Measurements from ENCODE around the gene SOWAHA. TPM values are rescaled to one million over a fixed set of nuclear protein-coding genes. Genes with fewer than 3 reads are reported as not detected.

The SOWAHA gene
- total RNA-seq, 1 experiment from 2014 or later, result not detected

- H3F3A ChIP-seq (ENCODE audit: insufficient read depth, low read depth), result peaks cover 53% of the 10 kb centered on the region
- no peaks in the 10 kb centered on the region for H3K36me3 ChIP-seq (ENCODE audit: low read depth)
- no peaks in the 10 kb centered on the region for H3K79me2 ChIP-seq (ENCODE audit: low read depth)
- H3K4me2 ChIP-seq, result peak overlapping the region; percentile 54
- POLR2A ChIA-PET (ENCODE audit: unreplicated experiment), result interaction anchor here (0.5 to 0.8 kb wide), 3 partner anchors 25 to 44 kb away, joined by 3 to 4 read pairs (median 4); partner anchors contain the start of genes GDF9 and UQCRQ
- CTCF ChIA-PET, result no interaction called here
- peak; percentile 32 to 91 for DNase-seq
- no peaks in the 10 kb centered on the region for H3K9me3 ChIP-seq (ENCODE audit: insufficient read depth, low read depth)
- TF ChIP-seq EZH2 (IDR thresholded peaks at IDR 0.05; ENCODE audit: low read depth), result no peak
- TF ChIP-seq CTCF (conservative IDR thresholded peaks at IDR 0.05), result no peak
- H3K27ac ChIP-seq, result peak overlapping the region; percentile 90
- peak overlapping the region; percentile 36; the same call in 1 of the 2 replicates for H2AFZ ChIP-seq
- H3K27me3 ChIP-seq (ENCODE audit: insufficient read depth, low read depth), result no peaks in the 10 kb centered on the region
- no peak overlapping the region; the same call in 1 of the 2 replicates for H3K4me3 ChIP-seq
- peaks cover 59% of the 10 kb centered on the region for H3K4me1 ChIP-seq (replicated peaks; ENCODE audit: insufficient read depth)
- no TSS peak for BruUV-seq (replicated peaks)
- H3K9me2 ChIP-seq (ENCODE audit: insufficient read depth), result no peaks in the 10 kb centered on the region
- H4K20me1 ChIP-seq (ENCODE audit: insufficient read depth), result no peaks in the 10 kb centered on the region
- intact Hi-C loops (cut with micrococcal nuclease; ENCODE audit: unreplicated experiment), result no loop called here
These were observed 26.6 kb downstream of the SOWAHA start for GRCh38 chr5:132839426-132840301.

- Histone ChIP-seq H3K4me3 (no peak overlapping the region), H3K27me3 (ENCODE audit: insufficient read depth, low read depth) (no peaks in the 10 kb centered on the region), H3K9me3 (ENCODE audit: insufficient read depth, low read depth) (no peaks in the 10 kb centered on the region), H3K36me3 (ENCODE audit: low read depth) (no peaks in the 10 kb centered on the region), H3F3A (ENCODE audit: insufficient read depth, low read depth) (peaks cover 53% of the 10 kb centered on the region), H3K27ac (peak overlapping the region; percentile 90), H3K9me2 (ENCODE audit: insufficient read depth) (no peaks in the 10 kb centered on the region), H4K20me1 (ENCODE audit: insufficient read depth) (no peaks in the 10 kb centered on the region), H2AFZ (no peak overlapping the region), H3K4me2 (peak overlapping the region; percentile 54), H3K79me2 (ENCODE audit: low read depth) (no peaks in the 10 kb centered on the region), H3K4me1 (replicated peaks; ENCODE audit: insufficient read depth) (peaks cover 59% of the 10 kb centered on the region)
- ChIA-PET POLR2A (ENCODE audit: unreplicated experiment) (interaction anchor here (0.8 kb wide), 1 partner anchor 24 kb away, joined by 4 read pairs; no protein-coding TSS in a partner anchor), CTCF (no interaction called here)
- no peak for TF ChIP-seq CTCF (conservative IDR thresholded peaks at IDR 0.05)
- no peak for TF ChIP-seq EZH2 (IDR thresholded peaks at IDR 0.05; ENCODE audit: low read depth)
- no TSS peak for BruUV-seq (replicated peaks)
- DNase-seq, result no peak
- intact Hi-C loops (cut with micrococcal nuclease; ENCODE audit: unreplicated experiment), result no loop called here
These were observed 27.2 kb downstream of the SOWAHA start for GRCh38 chr5:132840313-132840712.

DNA sequence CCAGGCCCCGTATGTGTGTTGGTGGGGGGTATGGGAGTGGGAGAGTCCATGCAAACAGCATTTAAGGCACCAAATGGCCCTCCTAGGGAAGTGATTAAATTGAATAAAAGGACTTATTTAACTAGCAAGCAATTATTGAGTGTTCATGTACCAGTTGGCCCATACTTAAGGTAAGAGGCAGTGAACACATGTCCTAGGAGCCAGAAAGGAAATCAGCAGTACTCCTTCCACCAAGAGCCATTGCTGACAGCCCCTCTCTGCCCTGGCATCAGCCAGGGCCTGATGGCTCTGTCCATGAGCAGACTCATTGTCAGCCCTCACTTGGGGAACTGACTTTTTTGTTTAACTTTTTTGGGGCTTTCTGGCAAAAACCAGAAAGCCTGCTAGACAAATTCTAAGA lies 27.8 kb downstream of the SOWAHA start:
- no peak for DNase-seq
- H3K27ac ChIP-seq, result peak overlapping the region; percentile 90
- 0 out of 2 replicates have a peak overlapping the region, but pooled peaks have one; percentile 16 for H3K4me3 ChIP-seq
- H3K9me2 ChIP-seq (ENCODE audit: insufficient read depth), result no peaks in the 10 kb centered on the region
- peak overlapping the region; percentile 54 for H3K4me2 ChIP-seq
- no TSS peak for BruUV-seq (replicated peaks)
- no peaks in the 10 kb centered on the region for H3K36me3 ChIP-seq (ENCODE audit: low read depth)
- H3F3A ChIP-seq (ENCODE audit: insufficient read depth, low read depth), result peaks cover 53% of the 10 kb centered on the region
- POLR2A ChIA-PET (ENCODE audit: unreplicated experiment), result no interaction called here
- H3K27me3 ChIP-seq (ENCODE audit: insufficient read depth, low read depth), result no peaks in the 10 kb centered on the region
- H2AFZ ChIP-seq, result 0 out of 2 replicates have a peak overlapping the region, but pooled peaks have one; percentile 33
- intact Hi-C loops (cut with micrococcal nuclease; ENCODE audit: unreplicated experiment), result no loop called here
- H3K79me2 ChIP-seq (ENCODE audit: low read depth), result no peaks in the 10 kb centered on the region
- no peaks in the 10 kb centered on the region for H4K20me1 ChIP-seq (ENCODE audit: insufficient read depth)
- H3K4me1 ChIP-seq (replicated peaks; ENCODE audit: insufficient read depth), result peaks cover 59% of the 10 kb centered on the region
- CTCF ChIA-PET, result no interaction called here
- no peaks in the 10 kb centered on the region for H3K9me3 ChIP-seq (ENCODE audit: insufficient read depth, low read depth)
- TF ChIP-seq EZH2 (IDR thresholded peaks at IDR 0.05; ENCODE audit: low read depth), result no peak
- TF ChIP-seq CTCF (conservative IDR thresholded peaks at IDR 0.05), result no peak

Measured in PC-9 (cell line).